Measurements from ENCODE around the gene PCDHGC4.

The PCDHGC4 gene

DNA sequence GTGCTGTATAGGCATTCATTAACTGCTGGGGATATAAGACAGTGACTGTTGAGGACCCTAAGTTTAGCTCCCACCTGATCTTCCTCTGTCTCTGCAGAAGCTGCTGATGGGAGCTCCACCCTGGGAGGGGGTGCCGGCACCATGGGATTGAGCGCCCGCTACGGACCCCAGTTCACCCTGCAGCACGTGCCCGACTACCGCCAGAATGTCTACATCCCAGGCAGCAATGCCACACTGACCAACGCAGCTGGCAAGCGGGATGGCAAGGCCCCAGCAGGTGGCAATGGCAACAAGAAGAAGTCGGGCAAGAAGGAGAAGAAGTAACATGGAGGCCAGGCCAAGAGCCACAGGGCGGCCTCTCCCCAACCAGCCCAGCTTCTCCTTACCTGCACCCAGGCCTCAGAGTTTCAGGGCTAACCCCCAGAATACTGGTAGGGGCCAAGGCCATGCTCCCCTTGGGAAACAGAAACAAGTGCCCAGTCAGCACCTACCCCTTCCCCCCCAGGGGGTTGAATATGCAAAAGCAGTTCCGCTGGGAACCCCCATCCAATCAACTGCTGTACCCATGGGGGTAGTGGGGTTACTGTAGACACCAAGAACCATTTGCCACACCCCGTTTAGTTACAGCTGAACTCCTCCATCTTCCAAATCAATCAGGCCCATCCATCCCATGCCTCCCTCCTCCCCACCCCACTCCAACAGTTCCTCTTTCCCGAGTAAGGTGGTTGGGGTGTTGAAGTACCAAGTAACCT is 26.2 kb downstream of the PCDHGC4 start:
- in situ Hi-C loops (cut with HindIII; ENCODE audit: low sequenced_read_pairs), result loop anchor here (25.0 kb wide), 1 partner anchor 174 kb away; the partner anchor contains the start of genes PCDHGA1, PCDHGA2 and PCDHGA3

GRCh38 chr5:141511771-141512325 is 27.0 kb downstream of the PCDHGC4 start:
- in situ Hi-C loops (cut with HindIII; ENCODE audit: low sequenced_read_pairs), result loop anchor here (25.0 kb wide), 1 partner anchor 175 kb away; the partner anchor contains the start of genes PCDHGA1, PCDHGA2 and PCDHGA3

- in situ Hi-C loops (cut with HindIII; ENCODE audit: low sequenced_read_pairs), result loop anchor here (25.0 kb wide), 1 partner anchor 175 kb away; the partner anchor contains the start of genes PCDHGA1, PCDHGA2 and PCDHGA3
These were observed 27.6 kb downstream of the PCDHGC4 start for GRCh38 chr5:141512390-141512910.

GRCh38 chr5:141512911-141513626 is 28.2 kb downstream of the PCDHGC4 start:
- in situ Hi-C loops (cut with HindIII; ENCODE audit: low sequenced_read_pairs), result loop anchor here (25.0 kb wide), 1 partner anchor 176 kb away; the partner anchor contains the start of genes PCDHGA1, PCDHGA2 and PCDHGA3

GRCh38 chr5:141513627-141514329 is 28.9 kb downstream of the PCDHGC4 start:
- in situ Hi-C loops (cut with HindIII; ENCODE audit: low sequenced_read_pairs), result loop anchor here (25.0 kb wide), 1 partner anchor 176 kb away; the partner anchor contains the start of genes PCDHGA1, PCDHGA2 and PCDHGA3

GRCh38 chr5:141514330-141515133 is 29.7 kb downstream of the PCDHGC4 start:
- in situ Hi-C loops (cut with HindIII; ENCODE audit: low sequenced_read_pairs), result loop anchor here (25.0 kb wide), 1 partner anchor 177 kb away; the partner anchor contains the start of genes PCDHGA1, PCDHGA2 and PCDHGA3

DNA sequence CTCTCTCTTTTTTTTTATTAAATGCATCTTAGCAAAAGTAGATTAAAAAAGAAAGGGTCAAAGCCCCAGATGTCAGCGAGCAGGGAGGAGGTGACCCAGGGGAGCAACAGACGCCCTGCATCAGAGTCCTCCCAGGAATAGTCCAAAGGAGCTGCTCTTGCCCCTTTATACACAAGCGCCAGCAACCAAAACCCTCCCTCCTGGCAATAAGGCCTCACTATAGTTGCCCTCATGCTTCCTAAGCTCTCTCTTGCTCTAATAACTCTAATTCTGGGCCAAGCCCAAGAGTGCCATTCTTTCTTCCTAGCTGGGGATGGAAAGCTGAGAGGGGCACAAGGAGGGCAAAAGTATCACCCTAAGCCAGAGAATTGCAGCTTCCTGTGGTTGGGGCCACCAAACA is 30.3 kb downstream of the PCDHGC4 start:
- in situ Hi-C loops (cut with HindIII; ENCODE audit: low sequenced_read_pairs), result loop anchor here (25.0 kb wide), 1 partner anchor 178 kb away; the partner anchor contains the start of genes PCDHGA1, PCDHGA2 and PCDHGA3

DNA sequence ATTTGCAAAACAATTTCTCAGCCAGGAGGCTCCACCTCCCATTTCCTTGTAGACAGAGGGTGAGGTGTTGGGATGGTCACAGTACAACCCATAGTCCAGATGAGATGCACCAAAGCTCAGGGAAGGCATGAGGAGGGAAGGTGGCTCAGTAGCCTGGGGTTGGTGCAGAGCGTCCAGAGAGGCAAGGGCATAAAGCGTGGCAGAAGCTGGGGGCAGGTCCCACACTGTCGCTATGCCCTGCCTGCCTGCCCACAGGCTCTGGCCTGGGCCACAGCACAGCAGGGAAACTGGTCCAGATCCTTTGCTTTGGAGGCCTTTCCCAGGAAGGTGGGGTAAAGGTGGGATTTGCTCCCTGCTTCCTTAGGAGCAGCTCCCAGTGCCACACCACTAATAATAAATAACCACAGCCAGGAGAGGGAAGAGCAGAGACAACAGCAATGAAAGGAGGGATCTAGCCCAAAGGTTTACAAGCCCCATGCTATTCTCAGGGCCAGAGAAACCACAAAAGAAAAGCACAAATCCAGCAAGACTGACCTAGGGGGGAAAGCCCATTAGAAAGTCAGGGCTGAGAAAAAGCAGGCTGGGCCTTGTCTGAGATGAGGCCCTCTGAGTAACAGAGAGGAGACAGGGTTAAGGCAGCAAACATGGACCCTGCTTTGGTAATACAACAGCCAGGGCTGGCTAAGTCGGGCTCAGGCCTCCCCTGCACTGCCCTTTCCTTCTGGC is 31.3 kb downstream of the PCDHGC4 start:
- in situ Hi-C loops (cut with HindIII; ENCODE audit: low sequenced_read_pairs), result loop anchor here (25.0 kb wide), 1 partner anchor 179 kb away; the partner anchor contains the start of genes PCDHGA1, PCDHGA2 and PCDHGA3

DNA sequence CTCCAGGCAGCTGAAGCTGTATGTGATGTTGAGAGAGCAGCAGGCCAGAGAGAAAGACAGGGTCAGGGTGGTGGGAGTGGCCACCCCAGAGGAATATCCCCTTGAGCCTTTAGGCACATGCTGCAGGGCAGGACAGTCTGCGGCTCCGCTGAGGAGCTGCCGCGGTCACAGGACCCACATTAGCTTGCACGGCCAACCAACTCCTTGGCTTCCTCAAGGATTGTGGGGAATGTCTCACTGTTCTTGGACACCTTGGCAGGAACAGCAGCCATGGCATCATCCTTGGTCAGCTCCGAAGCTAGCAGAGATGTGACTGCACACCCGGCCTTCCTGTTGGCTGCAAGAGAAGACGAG is 31.8 kb downstream of the PCDHGC4 start:
- in situ Hi-C loops (cut with HindIII; ENCODE audit: low sequenced_read_pairs), result loop anchor here (25.0 kb wide), 1 partner anchor 179 kb away; the partner anchor contains the start of genes PCDHGA1, PCDHGA2 and PCDHGA3

DNA sequence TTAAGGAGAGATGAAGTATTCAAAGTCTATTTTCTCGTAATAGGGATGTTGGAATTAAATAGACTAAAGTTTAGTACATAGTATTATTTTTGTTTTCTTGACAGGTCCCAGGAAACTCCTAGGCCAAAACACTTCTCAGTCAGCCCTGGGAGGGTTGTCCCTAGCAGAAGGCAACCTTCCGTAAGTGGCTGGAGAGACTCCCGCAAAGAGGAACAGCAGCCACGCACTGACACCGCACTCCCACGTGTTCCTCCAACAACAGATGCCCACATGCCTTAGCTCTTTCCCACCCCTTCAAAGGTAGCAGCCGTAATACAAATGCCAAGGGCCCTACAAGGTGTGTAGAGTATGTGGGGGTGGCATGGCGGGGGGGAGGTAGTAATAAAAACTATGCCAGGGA is 32.5 kb downstream of the PCDHGC4 start:
- in situ Hi-C loops (cut with HindIII; ENCODE audit: low sequenced_read_pairs), result loop anchor here (25.0 kb wide), 1 partner anchor 180 kb away; the partner anchor contains the start of genes PCDHGA1, PCDHGA2 and PCDHGA3

DNA sequence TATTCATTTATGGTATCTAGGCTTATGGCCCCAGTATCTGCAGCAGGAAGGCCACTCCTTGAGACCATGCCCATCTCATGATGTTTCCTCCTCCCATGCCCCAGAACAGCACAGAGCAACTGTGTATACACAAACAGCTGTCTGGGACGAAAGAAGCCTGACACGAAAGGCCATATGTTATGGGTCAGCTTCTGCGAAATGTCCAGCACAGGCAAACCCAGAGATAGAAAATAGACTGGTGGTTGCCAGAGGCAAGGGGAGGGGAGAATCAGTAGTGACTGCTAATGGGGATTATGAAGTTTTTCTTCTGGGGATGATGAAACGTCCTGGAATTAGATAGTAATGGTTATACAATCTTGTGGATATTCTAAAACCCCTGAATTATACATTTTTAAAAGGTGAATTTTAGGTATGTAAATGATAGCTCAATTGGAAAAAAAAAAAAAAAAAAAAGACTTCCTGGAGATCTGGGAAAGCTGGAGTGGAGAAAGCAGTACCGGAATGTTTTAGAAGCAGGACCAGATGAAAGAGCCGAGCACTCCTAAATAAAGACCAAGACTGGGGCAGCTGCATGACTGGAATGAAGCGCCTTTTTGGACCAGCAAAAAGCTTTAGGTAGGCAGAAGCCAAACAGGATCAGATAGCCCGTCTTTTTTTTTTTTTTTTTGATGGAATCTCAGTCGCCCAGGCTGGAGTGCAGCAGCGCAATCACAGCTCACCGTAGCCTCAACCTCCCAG is 33.2 kb downstream of the PCDHGC4 start:
- in situ Hi-C loops (cut with HindIII; ENCODE audit: low sequenced_read_pairs), result loop anchor here (25.0 kb wide), 1 partner anchor 181 kb away; the partner anchor contains the start of genes PCDHGA1, PCDHGA2 and PCDHGA3

GRCh38 chr5:141518618-141519015 is 33.8 kb downstream of the PCDHGC4 start:
- in situ Hi-C loops (cut with HindIII; ENCODE audit: low sequenced_read_pairs), result loop anchor here (25.0 kb wide), 1 partner anchor 181 kb away; the partner anchor contains the start of genes PCDHGA1, PCDHGA2 and PCDHGA3

DNA sequence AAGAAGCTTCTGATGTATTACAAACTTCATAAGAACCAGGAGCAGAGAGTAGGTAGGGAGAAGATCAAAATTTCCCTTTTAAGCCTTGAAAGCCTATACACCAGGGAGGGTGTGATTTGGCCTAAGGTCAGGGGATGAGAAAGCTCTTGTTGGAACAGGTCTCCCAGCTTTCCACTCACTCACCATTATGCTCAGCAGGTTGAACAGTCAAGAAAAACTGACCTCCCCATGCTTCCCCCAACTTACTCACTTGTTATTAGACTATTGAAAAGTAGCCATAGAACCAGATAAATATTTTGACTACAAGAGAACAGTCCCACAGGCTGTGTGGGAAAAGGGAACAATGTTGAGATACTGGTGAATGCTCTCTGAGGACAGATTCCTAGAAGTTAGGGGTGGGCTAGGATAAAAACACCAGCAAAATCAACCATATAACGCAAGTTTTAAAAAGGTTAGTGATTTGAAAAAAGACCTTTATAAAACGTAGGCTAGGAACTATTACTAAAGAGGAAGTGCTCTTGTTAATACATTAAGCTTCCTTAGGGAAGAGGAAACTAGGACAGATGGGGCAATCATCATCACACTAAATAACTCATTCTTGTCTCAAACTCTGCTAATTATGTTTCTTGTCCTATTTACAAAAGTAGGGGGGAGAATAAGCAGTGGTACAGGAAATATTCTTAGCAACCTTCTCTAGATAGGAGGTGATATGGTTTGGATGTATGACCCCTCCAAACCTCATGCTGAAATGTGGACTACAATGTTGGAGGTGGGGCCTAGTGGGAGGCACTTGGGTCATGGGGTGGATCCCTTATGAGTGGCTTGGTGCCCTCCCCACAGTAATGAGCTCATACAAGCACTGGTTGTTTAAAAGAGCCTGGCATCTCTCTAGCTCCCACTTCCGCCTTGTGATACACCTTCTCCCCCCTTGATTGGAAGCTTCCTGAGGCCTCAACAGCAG is 35.1 kb downstream of the PCDHGC4 start:
- in situ Hi-C loops (cut with HindIII; ENCODE audit: low sequenced_read_pairs), result loop anchor here (10.0 to 25.0 kb wide), 2 partner anchors 55 to 183 kb away; partner anchors contain the start of genes PCDHGA1, PCDHGA2 and PCDHGA3

- in situ Hi-C loops (cut with HindIII; ENCODE audit: low sequenced_read_pairs), result loop anchor here (10.0 to 25.0 kb wide), 2 partner anchors 57 to 184 kb away; partner anchors contain the start of genes PCDHGA1, PCDHGA2 and PCDHGA3
These were observed 36.5 kb downstream of the PCDHGC4 start for GRCh38 chr5:141521244-141521781.

DNA sequence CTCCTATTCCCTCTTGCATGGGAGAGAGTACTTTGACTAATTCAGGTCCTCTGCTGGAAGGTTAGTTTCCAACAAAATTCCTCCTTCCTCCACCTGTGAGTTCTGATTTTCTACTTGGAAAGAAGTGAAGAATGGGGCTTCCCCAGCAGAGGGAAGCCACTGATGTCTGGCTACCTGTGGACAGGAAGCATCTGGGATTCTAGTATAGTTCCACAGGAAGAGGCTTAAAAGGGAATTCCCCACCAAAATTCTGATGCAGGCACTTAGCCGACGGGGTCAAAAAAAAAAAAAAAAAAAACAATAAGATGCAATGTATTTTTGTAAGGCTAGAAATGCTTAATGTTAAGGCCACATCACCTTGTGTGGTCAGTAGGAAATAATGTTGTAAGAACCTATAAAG is 37.5 kb downstream of the PCDHGC4 start:
- in situ Hi-C loops (cut with HindIII; ENCODE audit: low sequenced_read_pairs), result loop anchor here (10.0 to 25.0 kb wide), 2 partner anchors 58 to 185 kb away; partner anchors contain the start of genes PCDHGA1, PCDHGA2 and PCDHGA3

GRCh38 chr5:141523991-141524390 is 39.2 kb downstream of the PCDHGC4 start:
- in situ Hi-C loops (cut with HindIII; ENCODE audit: low sequenced_read_pairs), result loop anchor here (10.0 to 25.0 kb wide), 2 partner anchors 59 to 187 kb away; partner anchors contain the start of genes PCDHGA1, PCDHGA2 and PCDHGA3

All from DLD1 (cell line).